HepG2 (cell line): ENCODE data around the gene THAP3. TPM values are rescaled to one million over a fixed set of nuclear protein-coding genes. Genes with fewer than 3 reads are reported as not detected.

ENCODE experiments used
- ATAC-seq: fragments of 200-7000 bp; cut with Tn5 transposase; 3 replicates; pipeline ENCODE4 v1.9.1; 2020; ENCODE audit warnings: mild to moderate bottlenecking, moderate library complexity
- BruUV-seq: library from RNA; stranded (reverse); fragments of 400-500 nt; replicated peaks from 2 replicates; lab custom pipeline; 2021; lab: Mats Ljungman, UMichigan
- CTCF ChIA-PET: fragments of 300-600 bp; formaldehyde crosslinking; extraction: SDS; loops from one replicate; lab custom pipeline; 2021; ENCODE audit warnings: low total read pairs, inconsistent platforms, low intra/inter-chr PET ratio; lab: Yijun Ruan, JAX
- POLR2A ChIA-PET: fragments of 350-600 bp; sonication (Branson Sonifier 250); formaldehyde crosslinking; loops from one replicate; lab custom pipeline; 2020; ENCODE audit warnings: antibody characterized with exemption, inconsistent platforms; lab: Yijun Ruan, JAX
- DNase-seq: peaks from one replicate; pipeline ENCODE4 v3.0.0-alpha.2; 2015; ENCODE audit warnings: low spot score
- FAIRE-seq: peaks from 3 replicates; lab custom pipeline; 2011; peaks lifted over from hg19 to GRCh38; lab: Jason Lieb, UNC
- H2AFZ ChIP-seq: one replicate; pipeline ENCODE4 v1.6.1; 2011; ENCODE audit warnings: low read length, inconsistent platforms
- H3K27ac ChIP-seq: fragments of 300-600 bp; 3 replicates; pipeline ENCODE4 v1.8.0; 2011; ENCODE audit warnings: mixed run types, mild to moderate bottlenecking, mixed read lengths, low read length, inconsistent platforms; ENCODE audit not compliant: insufficient read depth; ENCODE audit errors: extremely low read length
- H3K27me3 ChIP-seq, 2 experiments: fragments of 200-600 bp in 1 of 2; 2 replicates in 1 of 2; 3 replicates in 1 of 2; pipeline versions ENCODE4 v1.6.0 to v1.8.0; 2011; ENCODE audit warnings: low read length in 2 of 2, mild to moderate bottlenecking in 2 of 2, moderate library complexity in 2 of 2, inconsistent platforms in 1 of 2; ENCODE audit not compliant: insufficient read depth in 2 of 2, control insufficient read depth in 1 of 2
- H3K36me3 ChIP-seq, 2 experiments: fragments of 200-600 bp in 1 of 2; replicated peaks in 1 of 2; 2 replicates in 1 of 2; 3 replicates in 1 of 2; pipeline versions ENCODE4 v1.5.1 to v1.8.0; 2011; ENCODE audit warnings: low read length in 2 of 2, inconsistent platforms in 1 of 2; ENCODE audit not compliant: insufficient read depth in 2 of 2, control insufficient read depth in 1 of 2
- H3K4me1 ChIP-seq: 2 replicates; pipeline ENCODE4 v1.5.1; 2012; ENCODE audit warnings: low read length, inconsistent platforms; ENCODE audit not compliant: insufficient read depth
- H3K4me2 ChIP-seq: 2 replicates; pipeline ENCODE4 v1.6.0; 2011; ENCODE audit warnings: low read depth, low read length, inconsistent platforms
- H3K4me3 ChIP-seq, 3 experiments: fragments of 200-600 bp in 1 of 3; sonication (generic), shearing (Covaris generic) in 1 of 3; replicated peaks in 1 of 3; 2 replicates each; pipeline ENCODE4 v1.5.1; 2011 to 2016; ENCODE audit warnings: low read length in 3 of 3, inconsistent platforms in 2 of 3, low read depth in 2 of 3, mild to moderate bottlenecking in 2 of 3, control low read depth in 1 of 3, mixed read lengths in 1 of 3; ENCODE audit not compliant: insufficient read depth in 1 of 3
- H3K79me2 ChIP-seq: one replicate; pipeline ENCODE4 v1.6.1; 2011; ENCODE audit warnings: low read length, inconsistent platforms; ENCODE audit not compliant: insufficient read depth
- H3K9ac ChIP-seq: 2 replicates; pipeline ENCODE4 v1.6.0; 2011; ENCODE audit warnings: mild to moderate bottlenecking, low read depth, low read length, inconsistent platforms; ENCODE audit not compliant: insufficient read depth
- H3K9me3 ChIP-seq: 2 replicates; pipeline ENCODE4 v1.5.1; 2012; ENCODE audit warnings: mild to moderate bottlenecking, low read length
- H4K20me1 ChIP-seq: 2 replicates; pipeline ENCODE4 v1.6.0; 2011; ENCODE audit warnings: inconsistent platforms, mild to moderate bottlenecking, low read length, moderate library complexity; ENCODE audit not compliant: insufficient read depth
- ATM ChIP-seq: fragments of 450-650 bp; IDR thresholded peaks from 2 replicates; pipeline ENCODE4 v1.7.1; 2017; ENCODE audit warnings: mild to moderate bottlenecking, borderline replicate concordance
- CEBPG ChIP-seq: IDR thresholded peaks from 2 replicates; pipeline ENCODE4 v1.6.1; 2016
- EEA1 ChIP-seq: sonication (generic); formaldehyde crosslinking; IDR thresholded peaks from 2 replicates; pipeline ENCODE4 v1.5.1; 2020; ENCODE audit warnings: mild to moderate bottlenecking, missing genetic modification reagents, borderline replicate concordance
- FOXA1 ChIP-seq, 2 experiments: fragments of 450-650 bp in 1 of 2; sonication (generic) in 1 of 2; formaldehyde crosslinking in 1 of 2; IDR thresholded peaks; 2 replicates each; pipeline versions ENCODE4 v1.4.0 to v1.6.1; 2016 to 2020; ENCODE audit warnings: missing genetic modification reagents in 1 of 2
- MEIS1 ChIP-seq: sonication (generic); formaldehyde crosslinking; IDR thresholded peaks from 2 replicates; pipeline ENCODE4 v1.9.0; 2021; ENCODE audit warnings: mild to moderate bottlenecking, missing genetic modification reagents, moderate library complexity, borderline replicate concordance
- RAD21 ChIP-seq: fragments of 450-650 bp; formaldehyde crosslinking; IDR thresholded peaks from 2 replicates; pipeline ENCODE4 v1.5.0; 2020; ENCODE audit warnings: mild to moderate bottlenecking
- SNRNP70 ChIP-seq: fragments of 200-400 bp; formaldehyde crosslinking; IDR thresholded peaks from 2 replicates; pipeline ENCODE4 v1.6.1; 2017; ENCODE audit warnings: mild to moderate bottlenecking, low read depth, low read length, moderate library complexity
- TEAD3 ChIP-seq: optimal IDR thresholded peaks from 2 replicates; pipeline ENCODE3; 2016; ENCODE audit warnings: borderline replicate concordance
- ZNF3 ChIP-seq: IDR thresholded peaks from 2 replicates; pipeline ENCODE4 v1.7.0; 2017; ENCODE audit warnings: inconsistent platforms
- WGBS: methylation state at CpG from one replicate; pipeline ENCODE4 v1.1.6; 2017; ENCODE audit warnings: low lambda C conversion rate; 5-methylcytosine and 5-hydroxymethylcytosine counted together
- in situ Hi-C: cut with HindIII; loops from 2 replicates; pipeline ENCODE4 v1.10.0; 2017; ENCODE audit warnings: low pct_unique_long_range_greater_than_20kb; ENCODE audit not compliant: extremely low pct_ligation_motif_present
- intact Hi-C: fragments of 100-400 bp; cut with micrococcal nuclease; formaldehyde crosslinking; loops from one replicate; pipeline ENCODE4 v1.10.0; 2022; ENCODE audit not compliant: unreplicated experiment
- polyA plus RNA-seq, 8 experiments: library from polyadenylated mRNA; depleted of rRNA in 3 of 8; stranded (reverse) in 7 of 8; unstranded in 1 of 8; fragments of >200 nt; fragmentation: Illumina TruSeq in 4 of 8; extraction: Trizol in 4 of 8; gene quantifications; 2 replicates each; pipeline versions ENCODE4 v1.2.1 to v1.2.3, GENCODE V29; 2011 to 2016; ENCODE audit warnings: low read depth in 4 of 8, missing spikeins in 1 of 8, mixed read lengths in 1 of 8; ENCODE audit not compliant: insufficient read depth in 1 of 8
- total RNA-seq, 5 experiments: library from RNA; depleted of rRNA; stranded (reverse); fragments of >200 nt; fragmentation: Illumina TruSeq; extraction: Trizol; gene quantifications; 2 replicates each; pipeline ENCODE4 v1.2.3, GENCODE V29; 2016; ENCODE audit warnings: low read depth in 1 of 5
- TF ChIP-seq, protein P1 (sequence below): sonication (generic); formaldehyde crosslinking; IDR thresholded peaks from 2 replicates; pipeline ENCODE4 v1.4.0; 2020; ENCODE audit warnings: missing genetic modification reagents
- TF ChIP-seq, protein P2 (sequence below): sonication (generic); formaldehyde crosslinking; IDR thresholded peaks from 2 replicates; pipeline ENCODE4 v1.4.0; 2020; ENCODE audit warnings: missing genetic modification reagents

THAP3 gene
- total and polyA plus RNA-seq, 2 of the 13 experiments (the other 11 are each of a cell fraction or from before 2014, with no cell fraction given), result 10.3 to 14.9 TPM

DNA sequence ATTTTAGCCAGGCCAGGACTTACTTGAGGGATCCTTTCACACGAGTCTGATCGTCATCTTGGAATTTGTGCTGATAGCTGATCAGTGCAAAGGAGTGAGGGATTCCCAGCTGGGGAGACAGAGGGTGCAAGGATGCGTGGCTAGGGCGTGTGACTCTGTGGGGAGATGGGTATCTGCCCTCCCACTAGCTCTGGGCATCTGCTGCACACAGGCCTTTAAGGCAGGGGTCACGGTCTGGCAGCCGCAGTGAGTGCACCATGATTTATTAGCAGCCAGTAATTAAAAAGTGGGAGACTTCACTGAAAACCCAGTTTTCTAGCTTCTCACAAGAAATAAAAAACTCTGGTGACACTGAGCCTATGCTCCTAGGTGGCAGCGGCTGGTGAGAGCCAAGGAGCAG lies 20.4 kb downstream of the THAP3 start:
- H3K4me2 ChIP-seq, result no peak overlapping the region
- no peak for TF ChIP-seq CEBPG (CRISPR knock-in tag)
- no peak for TF ChIP-seq FOXA1 (IDR thresholded peaks at IDR 0.05)
- no peak for TF ChIP-seq FOXA1 (CRISPR knock-in tag; IDR thresholded peaks at IDR 0.05)
- no peak for TF ChIP-seq RAD21 (CRISPR knock-in tag)
- TF ChIP-seq, protein P1, sequence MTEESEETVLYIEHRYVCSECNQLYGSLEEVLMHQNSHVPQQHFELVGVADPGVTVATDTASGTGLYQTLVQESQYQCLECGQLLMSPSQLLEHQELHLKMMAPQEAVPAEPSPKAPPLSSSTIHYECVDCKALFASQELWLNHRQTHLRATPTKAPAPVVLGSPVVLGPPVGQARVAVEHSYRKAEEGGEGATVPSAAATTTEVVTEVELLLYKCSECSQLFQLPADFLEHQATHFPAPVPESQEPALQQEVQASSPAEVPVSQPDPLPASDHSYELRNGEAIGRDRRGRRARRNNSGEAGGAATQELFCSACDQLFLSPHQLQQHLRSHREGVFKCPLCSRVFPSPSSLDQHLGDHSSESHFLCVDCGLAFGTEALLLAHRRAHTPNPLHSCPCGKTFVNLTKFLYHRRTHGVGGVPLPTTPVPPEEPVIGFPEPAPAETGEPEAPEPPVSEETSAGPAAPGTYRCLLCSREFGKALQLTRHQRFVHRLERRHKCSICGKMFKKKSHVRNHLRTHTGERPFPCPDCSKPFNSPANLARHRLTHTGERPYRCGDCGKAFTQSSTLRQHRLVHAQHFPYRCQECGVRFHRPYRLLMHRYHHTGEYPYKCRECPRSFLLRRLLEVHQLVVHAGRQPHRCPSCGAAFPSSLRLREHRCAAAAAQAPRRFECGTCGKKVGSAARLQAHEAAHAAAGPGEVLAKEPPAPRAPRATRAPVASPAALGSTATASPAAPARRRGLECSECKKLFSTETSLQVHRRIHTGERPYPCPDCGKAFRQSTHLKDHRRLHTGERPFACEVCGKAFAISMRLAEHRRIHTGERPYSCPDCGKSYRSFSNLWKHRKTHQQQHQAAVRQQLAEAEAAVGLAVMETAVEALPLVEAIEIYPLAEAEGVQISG, result no peak
- no peak for TF ChIP-seq SNRNP70
- TF ChIP-seq, protein P2, sequence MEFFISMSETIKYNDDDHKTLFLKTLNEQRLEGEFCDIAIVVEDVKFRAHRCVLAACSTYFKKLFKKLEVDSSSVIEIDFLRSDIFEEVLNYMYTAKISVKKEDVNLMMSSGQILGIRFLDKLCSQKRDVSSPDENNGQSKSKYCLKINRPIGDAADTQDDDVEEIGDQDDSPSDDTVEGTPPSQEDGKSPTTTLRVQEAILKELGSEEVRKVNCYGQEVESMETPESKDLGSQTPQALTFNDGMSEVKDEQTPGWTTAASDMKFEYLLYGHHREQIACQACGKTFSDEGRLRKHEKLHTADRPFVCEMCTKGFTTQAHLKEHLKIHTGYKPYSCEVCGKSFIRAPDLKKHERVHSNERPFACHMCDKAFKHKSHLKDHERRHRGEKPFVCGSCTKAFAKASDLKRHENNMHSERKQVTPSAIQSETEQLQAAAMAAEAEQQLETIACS (CRISPR knock-in tag), result no peak
- TF ChIP-seq ATM, result no peak
- TF ChIP-seq MEIS1 (CRISPR knock-in tag), result no peak
- TF ChIP-seq ZNF3 (CRISPR knock-in tag), result no peak
- no peak for TF ChIP-seq TEAD3 (CRISPR knock-in tag)
- TF ChIP-seq EEA1, result no peak
- peaks cover 20 to 52% of the 10 kb centered on the region in 2 experiments for H3K36me3 ChIP-seq
- H3K4me3 ChIP-seq, result no peak overlapping the region
- no peak overlapping the region for H3K27ac ChIP-seq
- in situ Hi-C loops (no loop called here), intact Hi-C loops (loop anchor here (5.0 kb wide), 2 partner anchors 93 to 158 kb away; partner anchors contain the start of gene NOL9)
- no peaks in the 10 kb centered on the region for H3K9me3 ChIP-seq
- H3K9ac ChIP-seq, result no peak overlapping the region
- ChIA-PET CTCF (no interaction called here), POLR2A (no interaction called here)
- no peaks in the 10 kb centered on the region for H4K20me1 ChIP-seq
- H2AFZ ChIP-seq, result no peak overlapping the region
- FAIRE-seq (no peak), DNase-seq (no peak), ATAC-seq (no peak)
- H3K79me2 ChIP-seq, result no peaks in the 10 kb centered on the region
- no peaks in the 10 kb centered on the region for H3K4me1 ChIP-seq
- no peaks in the 10 kb centered on the region for H3K27me3 ChIP-seq
- BruUV-seq, result no TSS peak
- 94% methylated on average over 7 of the region's 7 CpGs for WGBS
